KMS-11 (cell line): ENCODE measurements around the gene HOXA3.
A peak's percentile ranks its signal among the peaks of the same experiment; 100 is the strongest.

Source experiments
- H2AFZ ChIP-seq: fragments of 200-600 bp; sonication (generic); 2 replicates; pipeline ENCODE4 v1.6.1; 2016; ENCODE audit warnings: antibody characterized with exemption, mixed run types, low read depth
- H3K27ac ChIP-seq: fragments of 200-600 bp; sonication (generic); 2 replicates; pipeline ENCODE4 v1.6.1; 2016; ENCODE audit warnings: mild to moderate bottlenecking, mixed run types
- H3K27me3 ChIP-seq: fragments of 200-600 bp; sonication (generic); 2 replicates; pipeline ENCODE4 v1.6.1; 2017; ENCODE audit warnings: mild to moderate bottlenecking, low read depth, mixed run types, moderate library complexity; ENCODE audit not compliant: insufficient read depth
- H3K36me3 ChIP-seq: fragments of 200-600 bp; sonication (generic); 2 replicates; pipeline ENCODE4 v1.6.1; 2017; ENCODE audit warnings: mild to moderate bottlenecking, mixed run types; ENCODE audit not compliant: insufficient read depth
- H3K4me1 ChIP-seq: fragments of 200-600 bp; sonication (generic); 2 replicates; pipeline ENCODE4 v1.6.1; 2016; ENCODE audit warnings: mild to moderate bottlenecking, low read depth, mixed run types; ENCODE audit not compliant: poor library complexity, severe bottlenecking
- H3K4me2 ChIP-seq: fragments of 200-600 bp; sonication (generic); 2 replicates; pipeline ENCODE4 v1.7.0; 2016; ENCODE audit warnings: mild to moderate bottlenecking, mixed run types
- H3K4me3 ChIP-seq: fragments of 200-600 bp; sonication (generic); IDR thresholded peaks from 2 replicates; pipeline ENCODE4 v1.6.1; 2017; ENCODE audit warnings: low read depth, low read length, mixed read lengths; ENCODE audit not compliant: insufficient read depth
- H3K79me2 ChIP-seq: fragments of 200-600 bp; sonication (generic); 2 replicates; pipeline ENCODE4 v1.6.1; 2016; ENCODE audit warnings: low read depth, mixed run types; ENCODE audit not compliant: insufficient read depth
- H3K9ac ChIP-seq: fragments of 200-600 bp; sonication (generic); 2 replicates; pipeline ENCODE4 v1.6.1; 2016; ENCODE audit warnings: mild to moderate bottlenecking, mixed run types
- H4K20me1 ChIP-seq: fragments of 200-600 bp; sonication (generic); 2 replicates; pipeline ENCODE4 v1.6.1; 2016; ENCODE audit warnings: mild to moderate bottlenecking, mixed run types; ENCODE audit not compliant: insufficient read depth
- TF ChIP-seq, protein P1 (sequence below): fragments of 200-600 bp; sonication (generic); conservative IDR thresholded peaks from 2 replicates; pipeline ENCODE4 v1.6.1; 2017; ENCODE audit warnings: low read depth, mild to moderate bottlenecking, antibody characterized with exemption, low read length, moderate library complexity, mixed read lengths

The HOXA3 gene

DNA sequence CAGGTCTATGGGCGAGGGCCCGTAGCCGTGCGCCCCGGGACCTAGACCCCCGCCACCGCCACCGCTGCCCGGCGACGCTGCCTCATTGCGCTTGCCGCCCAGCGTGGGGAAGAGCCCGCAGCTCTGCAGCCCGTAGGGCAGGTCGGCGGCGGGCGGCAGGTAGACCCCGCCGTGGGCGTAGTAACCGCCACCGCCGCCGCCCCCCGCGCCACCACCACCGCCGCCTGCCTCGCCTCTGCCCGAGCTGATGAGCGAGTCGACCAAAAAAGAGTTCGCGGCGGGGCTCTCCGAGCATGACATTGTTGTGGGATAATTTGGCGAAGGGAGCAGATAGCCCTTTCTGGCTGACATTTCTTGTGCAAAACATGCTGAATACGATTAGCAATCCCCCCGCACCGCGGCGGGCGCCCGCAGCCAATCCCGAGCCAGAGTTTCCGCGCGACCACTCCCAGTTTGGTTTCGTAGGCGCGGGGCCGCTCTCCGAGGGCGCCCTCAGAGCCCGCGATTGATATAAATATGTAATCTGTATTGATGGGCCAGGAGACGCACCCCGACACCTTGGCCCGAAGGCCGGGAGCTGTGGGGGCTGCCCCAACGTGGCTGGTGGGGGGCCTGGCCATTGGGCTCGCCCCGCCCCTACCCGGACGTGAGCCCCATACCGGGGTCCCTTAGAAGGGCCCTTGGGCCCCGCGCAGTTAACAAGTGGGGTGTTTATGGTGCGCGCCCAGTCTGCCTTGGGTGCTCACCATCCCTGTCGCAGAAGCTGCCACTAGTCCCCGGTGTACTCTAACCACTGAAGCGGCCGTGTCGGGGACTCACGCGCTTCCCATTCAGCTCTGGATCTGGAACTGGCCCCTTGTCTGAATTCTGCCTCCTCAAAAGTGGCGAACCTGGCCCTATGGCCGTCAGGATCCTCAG is 21.8 kb upstream of the HOXA3 start, which contains the start of gene HOXA10:
Gene HOXA10 (minus strand): TSS at position 365 of the 918 bp plus-strand sequence. CDS start 14 bp downstream, at position 351.
- Histone ChIP-seq H3K4me3 (no peak within 1 kb of the TSS), H3K27ac (peak within 1 kb of the TSS; percentile 80), H3K27me3 (peaks cover 15% of the 10 kb centered on the region; the same call in 1 of the 2 replicates), H2AFZ (peak within 1 kb of the TSS; percentile 81), H3K9ac (peak within 1 kb of the TSS; percentile 88), H3K4me1 (peaks cover 17% of the 10 kb centered on the region), H3K79me2 (no peaks in the 10 kb centered on the region), H3K36me3 (no peaks in the 10 kb centered on the region), H3K4me2 (peak within 1 kb of the TSS; percentile 70), H4K20me1 (no peaks in the 10 kb centered on the region)
- TF ChIP-seq, protein P1, sequence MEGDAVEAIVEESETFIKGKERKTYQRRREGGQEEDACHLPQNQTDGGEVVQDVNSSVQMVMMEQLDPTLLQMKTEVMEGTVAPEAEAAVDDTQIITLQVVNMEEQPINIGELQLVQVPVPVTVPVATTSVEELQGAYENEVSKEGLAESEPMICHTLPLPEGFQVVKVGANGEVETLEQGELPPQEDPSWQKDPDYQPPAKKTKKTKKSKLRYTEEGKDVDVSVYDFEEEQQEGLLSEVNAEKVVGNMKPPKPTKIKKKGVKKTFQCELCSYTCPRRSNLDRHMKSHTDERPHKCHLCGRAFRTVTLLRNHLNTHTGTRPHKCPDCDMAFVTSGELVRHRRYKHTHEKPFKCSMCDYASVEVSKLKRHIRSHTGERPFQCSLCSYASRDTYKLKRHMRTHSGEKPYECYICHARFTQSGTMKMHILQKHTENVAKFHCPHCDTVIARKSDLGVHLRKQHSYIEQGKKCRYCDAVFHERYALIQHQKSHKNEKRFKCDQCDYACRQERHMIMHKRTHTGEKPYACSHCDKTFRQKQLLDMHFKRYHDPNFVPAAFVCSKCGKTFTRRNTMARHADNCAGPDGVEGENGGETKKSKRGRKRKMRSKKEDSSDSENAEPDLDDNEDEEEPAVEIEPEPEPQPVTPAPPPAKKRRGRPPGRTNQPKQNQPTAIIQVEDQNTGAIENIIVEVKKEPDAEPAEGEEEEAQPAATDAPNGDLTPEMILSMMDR: no peak

DNA sequence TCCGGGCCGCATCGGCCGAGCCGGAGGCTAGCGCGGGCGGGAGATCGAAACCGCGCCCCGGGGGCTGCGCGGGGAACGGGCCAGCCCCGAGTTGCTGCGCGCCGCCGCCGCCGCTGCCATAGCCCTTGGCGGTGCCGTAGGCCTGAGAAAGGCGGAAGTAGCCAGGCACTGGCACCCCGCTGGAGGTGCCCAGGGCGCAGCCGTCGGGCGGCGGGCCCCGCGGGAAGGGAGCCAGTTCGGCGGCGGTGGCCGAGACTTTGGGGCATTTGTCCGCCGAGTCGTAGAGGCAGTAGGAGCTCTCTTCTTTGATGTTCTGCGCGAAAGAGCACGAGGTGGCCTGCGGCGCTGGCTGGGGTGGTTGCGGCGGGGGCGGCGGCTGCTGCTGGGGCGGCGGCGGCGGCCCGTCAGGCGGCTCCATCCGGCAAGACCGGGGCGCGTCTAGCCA is 21.1 kb upstream of the HOXA3 start:
- Histone ChIP-seq H3K4me3 (no peak overlapping the region), H3K27me3 (peaks cover 15% of the 10 kb centered on the region; the same call in 1 of the 2 replicates), H3K4me2 (peak overlapping the region; percentile 70), H2AFZ (peak overlapping the region; percentile 81), H3K36me3 (no peaks in the 10 kb centered on the region), H3K79me2 (no peaks in the 10 kb centered on the region), H3K4me1 (peaks cover 17% of the 10 kb centered on the region), H4K20me1 (no peaks in the 10 kb centered on the region), H3K9ac (peak overlapping the region; percentile 88), H3K27ac (peak overlapping the region; percentile 80)
- TF ChIP-seq, protein P1: no peak

GRCh38 chr7:27172823-27173510 is 20.6 kb upstream of the HOXA3 start:
- Histone ChIP-seq H3K36me3 (no peaks in the 10 kb centered on the region), H3K4me3 (no peak overlapping the region), H4K20me1 (no peaks in the 10 kb centered on the region), H3K27ac (peak overlapping the region; percentile 80), H3K27me3 (peaks cover 15% of the 10 kb centered on the region; the same call in 1 of the 2 replicates), H2AFZ (peak overlapping the region; percentile 81), H3K4me2 (peak overlapping the region; percentile 70), H3K4me1 (peaks cover 17% of the 10 kb centered on the region), H3K79me2 (no peaks in the 10 kb centered on the region), H3K9ac (peak overlapping the region; percentile 88)
- TF ChIP-seq, protein P1: no peak

- Histone ChIP-seq H2AFZ (peak overlapping the region; percentile 81), H3K79me2 (no peaks in the 10 kb centered on the region), H3K4me3 (no peak overlapping the region), H3K27me3 (peaks cover 15% of the 10 kb centered on the region; the same call in 1 of the 2 replicates), H3K27ac (no peak overlapping the region), H3K36me3 (no peaks in the 10 kb centered on the region), H4K20me1 (no peaks in the 10 kb centered on the region), H3K9ac (peak overlapping the region; percentile 88; the same call in 1 of the 2 replicates), H3K4me2 (peak overlapping the region; percentile 70), H3K4me1 (peaks cover 17% of the 10 kb centered on the region)
- TF ChIP-seq, protein P1: no peak
Observed at GRCh38 chr7:27172315-27172774, 20.0 kb upstream of the HOXA3 start.
